ENCODE measurements around the gene DAND5.

The DAND5 gene

GRCh38 chr19:13010992-13011652 lies 41.7 kb downstream of the DAND5 start:
- no peak for DNase-seq

GRCh38 chr19:13011653-13012389 lies 42.4 kb downstream of the DAND5 start:
- no peak for DNase-seq

- DNase-seq, result no peak
Observed at GRCh38 chr19:13012390-13012689, 43.0 kb downstream of the DAND5 start.

GRCh38 chr19:13012690-13013608 lies 43.6 kb downstream of the DAND5 start:
- DNase-seq, result no peak

GRCh38 chr19:13013649-13014048 lies 44.3 kb downstream of the DAND5 start:
- DNase-seq, result no peak

GRCh38 chr19:13014101-13014920 lies 44.9 kb downstream of the DAND5 start:
- DNase-seq, result no peak

GRCh38 chr19:13014921-13015280 lies 45.5 kb downstream of the DAND5 start:
- DNase-seq, result no peak

- no peak for DNase-seq
Observed at GRCh38 chr19:13015361-13016223, 46.2 kb downstream of the DAND5 start.

GRCh38 chr19:13016245-13016627 lies 46.9 kb downstream of the DAND5 start:
- no peak for DNase-seq

GRCh38 chr19:13016628-13017305 lies 47.4 kb downstream of the DAND5 start:
- DNase-seq, result no peak

- DNase-seq, result no peak
Observed at GRCh38 chr19:13017306-13018034, 48.1 kb downstream of the DAND5 start.

GRCh38 chr19:13018035-13018914 lies 48.9 kb downstream of the DAND5 start:
- no peak for DNase-seq

- DNase-seq, result no peak
Observed at GRCh38 chr19:13019332-13019731, 50.0 kb downstream of the DAND5 start.

- no peak for DNase-seq
Observed at GRCh38 chr19:13020002-13020414, 50.6 kb downstream of the DAND5 start.

- DNase-seq, result no peak
Observed at GRCh38 chr19:13022111-13022858, 52.9 kb downstream of the DAND5 start.

- no peak for DNase-seq
Observed at GRCh38 chr19:13022859-13023636, 53.7 kb downstream of the DAND5 start.

- no peak for DNase-seq
Observed at GRCh38 chr19:13023656-13024055, 54.3 kb downstream of the DAND5 start.
